Activated CD8-positive, alpha-beta memory T cell treated with anti-CD3 and anti-CD28 coated beads, Interleukin-2, amount 50 U/mL, for 24 hours (primary cell): ENCODE measurements around the gene TSFM.

Experiments
- DNase-seq: peaks from one replicate; pipeline ENCODE4 v3.0.0-alpha.2; 2020; ENCODE audit errors: extremely low read depth

TSFM gene

DNA sequence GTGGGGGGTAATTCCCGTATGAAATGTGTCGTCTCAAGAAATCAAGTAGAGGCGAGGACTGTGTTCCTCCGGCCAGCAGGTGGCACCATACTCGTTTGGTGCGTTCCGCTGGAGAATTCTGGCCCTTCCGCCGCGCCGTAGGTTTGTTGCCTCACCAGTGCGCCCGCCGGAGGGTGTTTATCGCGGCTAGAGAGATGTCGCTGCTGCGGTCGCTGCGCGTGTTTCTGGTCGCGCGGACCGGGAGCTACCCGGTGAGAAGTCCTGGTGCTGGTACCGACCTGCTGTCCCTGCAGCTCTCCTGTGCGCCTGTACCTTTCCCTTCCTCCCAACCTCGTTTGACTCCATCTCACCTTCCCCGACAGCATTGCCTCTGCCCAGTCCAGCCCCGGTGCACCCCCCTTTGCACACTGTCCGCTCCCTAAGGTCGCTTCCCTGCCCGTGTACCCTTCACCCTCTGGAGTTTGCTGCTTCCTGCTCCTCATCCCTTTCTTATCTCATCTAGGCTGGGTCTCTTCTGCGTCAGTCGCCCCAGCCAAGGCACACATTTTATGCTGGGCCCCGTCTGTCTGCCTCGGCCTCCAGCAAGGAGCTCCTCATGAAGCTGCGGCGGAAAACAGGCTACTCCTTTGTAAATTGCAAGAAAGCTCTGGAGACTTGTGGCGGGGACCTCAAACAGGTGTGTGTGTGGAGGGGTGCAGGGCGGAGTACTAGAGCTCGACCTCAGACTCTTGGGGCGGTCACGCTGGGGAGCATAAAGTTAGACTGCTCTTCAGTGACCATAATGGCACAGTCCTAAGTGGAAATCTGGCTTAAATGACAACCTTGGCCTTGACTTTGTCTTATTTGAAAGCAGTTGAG is at the start of gene TSFM:
TSFM (plus strand) TSS at position 180 of the 858 bp plus-strand sequence; CDS start at position 195, 15 bp downstream.
- peak; percentile 96 for DNase-seq

DNA sequence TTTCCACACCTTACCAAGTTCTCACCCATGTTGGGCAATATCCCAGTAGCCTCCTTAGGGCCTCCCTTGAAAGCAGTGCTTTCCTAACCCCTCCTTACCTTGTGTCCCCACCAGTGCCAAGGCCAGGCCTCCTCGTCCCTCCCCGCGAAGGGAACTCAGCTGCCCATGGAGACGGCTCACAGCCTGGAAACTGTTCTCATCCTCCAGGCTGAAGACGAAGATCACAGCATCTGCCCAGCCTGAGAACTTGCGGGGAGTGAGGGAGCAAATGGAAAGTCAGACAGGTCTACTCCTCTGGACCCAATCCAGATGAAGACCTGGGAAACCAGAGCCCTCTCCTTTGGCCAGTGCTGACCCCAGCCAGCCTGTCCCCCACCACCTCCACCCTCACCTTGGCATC is 48.7 kb upstream of the TSFM start:
- no peak for DNase-seq

DNA sequence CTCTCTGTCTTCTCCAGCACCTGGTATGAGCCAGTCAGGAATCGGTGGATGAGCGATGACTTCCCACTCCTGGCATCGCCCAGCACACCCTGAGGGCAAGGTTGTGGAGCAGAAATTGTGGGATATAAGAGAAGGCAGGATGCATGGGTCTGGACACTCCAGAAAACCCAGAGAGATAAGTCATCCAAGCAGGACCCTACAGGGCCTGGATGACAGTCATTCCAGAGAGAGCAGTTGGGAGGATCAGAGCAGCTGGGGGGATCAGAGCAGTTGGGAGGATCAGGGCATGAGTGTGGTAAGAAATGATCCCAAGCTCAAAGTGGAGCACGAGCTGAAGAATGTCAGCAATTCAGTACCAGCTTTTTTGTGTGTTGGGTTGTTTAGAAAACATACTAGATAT is 48.0 kb upstream of the TSFM start:
- DNase-seq: no peak

- DNase-seq: no peak
These were observed 47.3 kb upstream of the TSFM start for GRCh38 chr12:57735198-57735855.

DNA sequence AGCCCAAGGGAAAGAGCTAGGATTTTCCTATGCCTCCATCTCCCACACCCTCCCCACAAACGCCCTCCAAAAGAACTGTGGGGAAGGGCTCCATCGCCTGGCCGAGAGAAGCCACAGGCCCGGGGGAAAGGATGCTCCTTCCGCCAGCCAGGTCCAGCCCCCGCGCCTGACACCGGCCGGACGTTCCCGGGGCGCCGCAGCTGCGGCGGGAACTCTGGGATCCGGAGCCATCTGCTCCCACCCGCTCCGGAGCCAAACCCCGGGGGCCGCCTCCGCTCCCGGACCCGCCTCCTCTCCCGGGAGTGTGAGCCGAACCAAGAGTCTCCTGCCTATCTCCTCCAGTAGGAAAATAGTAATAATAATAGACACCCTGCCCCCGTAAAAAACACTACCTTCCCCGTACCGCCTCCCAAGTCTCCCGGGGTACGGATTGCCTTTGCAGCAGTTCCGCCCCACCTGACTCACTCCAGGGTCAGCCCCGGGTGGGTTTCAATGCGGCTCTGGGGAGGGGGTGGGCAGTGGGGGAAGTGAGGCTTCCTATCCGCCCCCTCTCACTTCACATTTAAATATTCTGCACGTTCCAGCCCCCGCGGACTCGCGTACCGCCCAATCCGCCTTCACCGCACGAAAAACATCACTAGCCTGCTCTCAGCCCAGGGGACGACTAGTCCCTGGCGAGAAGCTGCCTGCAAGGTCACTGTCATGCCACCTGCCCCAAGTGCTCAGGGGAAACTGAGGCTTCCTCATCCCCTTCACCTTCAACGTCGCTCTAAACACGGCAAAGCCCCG is 46.4 kb upstream of the TSFM start:
- DNase-seq: no peak

DNA sequence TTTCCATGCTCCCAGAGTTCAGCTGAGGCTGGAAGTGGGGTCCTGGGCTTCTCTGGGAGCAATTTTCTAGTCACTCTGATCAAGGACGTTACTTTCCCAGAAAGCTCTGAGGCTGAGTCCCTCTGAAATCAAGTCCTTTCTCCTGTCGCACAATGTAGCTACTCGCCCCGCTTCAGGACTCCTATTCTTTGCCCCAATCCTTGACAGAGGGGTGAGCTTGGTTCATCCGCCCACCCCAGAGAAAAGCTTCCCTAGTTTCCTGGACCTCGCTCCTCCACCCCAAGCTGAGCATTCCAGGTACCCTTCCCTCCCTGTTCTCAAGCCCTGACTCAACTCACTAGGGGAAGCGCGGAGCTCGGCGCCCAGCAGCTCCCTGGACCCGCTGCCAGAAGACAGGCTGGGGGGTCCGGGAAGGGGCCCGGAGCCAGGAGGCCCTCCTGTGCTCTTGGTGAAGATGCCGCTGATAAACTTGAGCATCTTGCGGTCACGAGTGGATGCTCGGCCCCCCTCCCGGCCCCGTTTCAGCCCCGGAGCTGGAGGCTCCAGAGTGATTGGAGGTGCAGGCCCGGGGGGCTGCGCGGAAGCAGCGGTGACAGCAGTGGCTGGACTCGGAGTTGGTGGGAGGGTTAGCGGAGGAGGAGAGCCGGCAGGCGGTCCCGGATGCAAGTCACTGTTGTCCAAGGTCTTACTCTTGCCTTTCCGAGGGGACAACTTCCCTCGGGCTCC is 45.7 kb upstream of the TSFM start:
- DNase-seq: no peak

- no peak for DNase-seq
These were observed 44.8 kb upstream of the TSFM start for GRCh38 chr12:57737467-57738460.

DNA sequence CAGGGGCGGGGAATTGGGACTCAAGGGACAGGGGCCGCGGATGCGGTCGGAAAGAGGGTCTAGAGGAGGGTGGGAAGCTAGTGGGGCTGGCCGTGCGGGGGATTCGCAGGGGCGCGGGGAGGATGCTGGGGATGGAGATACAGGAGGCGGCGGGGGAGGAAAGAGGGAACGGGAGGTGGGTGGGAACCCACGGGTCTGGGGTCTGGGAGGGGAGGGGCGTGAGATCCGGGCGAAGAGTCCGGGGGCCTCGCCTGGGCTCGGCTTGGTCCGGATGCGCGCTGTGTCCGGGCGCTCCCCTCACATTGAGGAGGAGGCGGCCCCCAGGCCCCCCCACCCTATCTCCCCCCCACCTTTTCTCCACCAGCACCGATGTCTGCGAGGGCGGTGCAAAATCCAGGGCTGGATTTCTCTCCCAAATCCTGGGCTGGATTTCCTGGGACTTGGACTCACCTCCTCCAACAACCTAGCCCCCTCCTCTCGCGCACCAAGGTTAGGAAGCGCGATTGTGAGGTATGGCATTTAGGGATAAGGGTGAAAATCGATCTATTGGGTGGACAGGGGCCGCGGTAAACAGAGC is 43.8 kb upstream of the TSFM start, which contains the start of gene AGAP2:
AGAP2 (minus strand) TSS at position 82 of the 577 bp plus-strand sequence. CDS start 496 bp downstream, outside the sequence.
- DNase-seq: no peak

GRCh38 chr12:57739387-57739786 is 43.2 kb upstream of the TSFM start:
- DNase-seq: no peak

DNA sequence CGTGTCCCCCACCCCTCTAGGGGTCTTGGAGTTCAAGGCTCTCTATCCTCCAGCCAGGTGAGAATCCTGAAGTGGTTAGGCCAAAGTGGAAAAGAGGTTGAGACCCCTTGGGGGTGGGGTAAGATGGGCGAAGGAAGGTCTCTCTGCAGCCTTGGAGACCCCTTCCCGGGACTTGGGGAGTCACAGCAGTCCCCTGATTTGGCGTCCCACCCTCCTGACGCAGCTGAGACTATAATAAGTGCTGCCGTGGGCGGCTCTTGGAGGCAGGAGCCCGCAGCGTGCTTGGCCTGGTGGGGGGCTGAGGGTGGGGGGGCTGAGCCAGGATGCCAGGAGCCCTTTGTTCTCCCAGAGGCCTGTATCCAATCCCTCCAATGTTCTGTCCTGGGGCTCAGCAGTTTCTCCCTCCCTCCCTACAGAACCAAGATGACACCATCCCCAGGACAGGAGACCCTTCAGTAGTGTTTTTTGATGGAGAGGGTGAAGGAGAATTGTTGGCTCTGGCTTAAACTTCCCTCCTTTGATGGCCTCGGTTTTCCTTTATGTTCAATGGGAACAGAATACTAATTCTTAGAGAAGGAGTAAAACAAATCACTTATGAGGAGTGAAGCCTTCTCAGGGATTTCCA is 42.6 kb upstream of the TSFM start:
- DNase-seq: no peak

DNA sequence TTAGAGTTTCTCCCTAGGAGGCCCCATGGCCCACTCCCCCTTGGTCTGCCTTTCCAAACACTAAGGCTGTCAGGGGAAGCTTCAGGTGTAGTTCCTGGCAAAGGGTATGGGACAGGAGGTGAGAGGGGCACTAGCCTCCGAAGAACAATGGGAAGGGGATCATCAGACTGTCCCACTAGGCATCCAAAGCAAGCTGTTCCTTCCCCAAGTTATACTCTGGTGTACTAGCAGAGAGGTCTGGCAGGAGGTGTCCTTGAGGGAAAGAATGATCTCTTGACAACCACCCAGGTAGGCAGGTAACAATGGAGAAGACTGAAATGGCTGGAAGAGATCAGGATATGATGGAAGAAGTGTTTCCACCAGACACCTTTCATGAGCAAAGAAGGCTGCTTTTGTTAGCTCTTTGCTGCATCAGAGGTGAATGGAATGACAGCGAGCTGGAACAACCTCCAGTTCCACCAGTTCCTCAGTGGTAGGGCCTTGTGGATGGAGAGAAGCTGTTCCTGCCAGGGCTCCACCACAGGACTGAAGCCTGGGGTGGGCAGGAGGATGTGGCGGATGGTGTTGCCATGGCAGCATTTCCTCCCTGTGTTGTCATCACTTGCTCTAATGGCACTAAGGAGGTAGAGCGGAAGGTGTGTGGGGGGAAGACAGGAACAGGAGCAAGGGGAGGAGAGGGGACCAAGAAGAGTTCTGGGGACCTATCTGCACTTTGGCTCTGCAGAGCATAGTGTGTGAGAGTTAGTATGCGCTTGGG is 41.8 kb upstream of the TSFM start:
- no peak for DNase-seq

GRCh38 chr12:57741413-57741789 is 41.2 kb upstream of the TSFM start:
- no peak for DNase-seq

GRCh38 chr12:57741844-57742738 is 40.5 kb upstream of the TSFM start:
- DNase-seq: peak; percentile 64

- no peak for DNase-seq
These were observed 38.8 kb upstream of the TSFM start for GRCh38 chr12:57743769-57744168.

DNA sequence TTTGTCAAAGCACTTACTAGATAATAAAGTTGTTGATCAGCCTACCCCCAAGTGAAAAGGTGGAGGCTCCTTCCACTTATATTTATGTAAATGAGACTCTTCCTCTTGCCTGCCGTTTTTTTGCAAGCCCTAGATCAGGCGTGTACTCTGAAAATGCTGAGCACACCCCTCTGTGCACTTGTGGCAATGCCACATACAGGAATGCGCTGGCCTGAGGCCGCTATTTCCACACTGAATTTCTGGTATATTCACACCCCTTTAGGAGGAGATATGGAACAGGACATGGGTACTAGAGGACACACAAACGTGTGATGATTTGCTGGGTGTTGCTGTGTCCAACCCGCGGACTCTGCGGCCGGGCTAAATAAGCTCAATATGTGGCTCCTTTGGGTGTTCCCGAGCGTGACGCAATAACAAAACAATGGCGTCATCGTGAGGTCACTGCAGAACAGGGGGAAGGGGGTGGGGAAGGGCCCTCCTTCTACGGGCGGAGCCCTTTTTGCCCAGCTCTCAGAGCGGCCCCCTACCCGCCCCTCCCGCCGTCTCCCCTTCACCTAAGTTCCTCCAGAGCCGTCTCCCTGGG is 38.3 kb upstream of the TSFM start:
- no peak for DNase-seq

DNA sequence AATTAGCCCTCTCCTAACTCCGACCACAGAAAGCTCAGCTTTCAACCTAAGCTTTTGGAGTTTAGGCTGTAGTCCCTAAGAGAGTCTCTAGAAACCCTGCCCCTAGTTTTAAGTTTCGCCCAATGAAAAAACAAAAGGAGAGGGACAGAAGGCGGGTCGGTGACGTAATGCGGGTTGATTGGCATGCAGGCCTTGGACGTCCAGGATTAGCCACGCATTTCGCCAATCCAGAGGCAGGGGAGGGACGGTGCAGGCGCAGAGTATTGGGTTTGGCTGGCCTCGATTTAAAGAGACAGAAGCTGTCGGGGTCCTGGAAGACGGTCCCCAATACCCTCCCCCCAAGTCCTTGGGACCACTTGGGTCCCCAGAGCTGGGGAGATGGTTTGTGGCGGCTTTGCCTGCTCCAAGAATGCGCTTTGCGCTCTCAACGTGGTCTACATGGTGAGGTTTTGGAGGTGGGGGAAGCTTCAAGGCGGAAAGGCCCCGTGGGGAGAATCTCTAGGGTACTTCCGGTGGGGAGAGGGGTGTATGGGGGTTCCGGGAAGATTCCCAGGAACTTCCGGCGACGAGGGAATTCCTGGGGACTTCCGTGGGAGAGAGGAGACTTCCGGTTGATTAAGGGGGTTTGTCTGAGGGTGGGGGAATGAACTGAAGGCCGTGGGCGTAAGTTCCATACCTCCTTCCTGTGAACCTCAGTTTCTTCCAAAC is 37.7 kb upstream of the TSFM start, which contains the start of gene TSPAN31:
TSPAN31 (plus strand) TSS at position 263 of the 708 bp plus-strand sequence; CDS start at position 379, 116 bp downstream.
- peak; percentile 89 for DNase-seq

DNA sequence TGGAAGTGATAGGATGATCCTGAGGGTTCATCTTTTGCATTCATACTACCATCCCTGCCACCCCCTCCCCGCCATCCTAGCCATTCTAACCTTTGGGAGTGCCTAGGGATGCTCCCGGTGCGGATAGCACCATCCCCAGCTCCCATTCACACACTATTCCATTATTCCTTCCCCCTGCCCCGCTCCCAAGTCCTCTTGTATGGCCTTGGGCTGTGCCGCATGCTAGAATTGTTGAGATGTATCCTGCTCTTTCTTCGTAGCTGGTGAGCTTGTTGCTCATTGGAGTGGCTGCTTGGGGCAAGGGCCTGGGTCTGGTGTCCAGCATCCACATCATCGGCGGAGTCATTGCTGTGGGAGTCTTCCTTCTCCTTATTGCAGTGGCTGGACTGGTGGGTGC is 37.1 kb upstream of the TSFM start:
- no peak for DNase-seq
